ENCODE results near the gene RPL27A. TPM values are rescaled to one million over a fixed set of nuclear protein-coding genes. Genes with fewer than 3 reads are reported as not detected.

The RPL27A gene
- total RNA-seq, 1 experiment from 2014 or later = 585 TPM

DNA sequence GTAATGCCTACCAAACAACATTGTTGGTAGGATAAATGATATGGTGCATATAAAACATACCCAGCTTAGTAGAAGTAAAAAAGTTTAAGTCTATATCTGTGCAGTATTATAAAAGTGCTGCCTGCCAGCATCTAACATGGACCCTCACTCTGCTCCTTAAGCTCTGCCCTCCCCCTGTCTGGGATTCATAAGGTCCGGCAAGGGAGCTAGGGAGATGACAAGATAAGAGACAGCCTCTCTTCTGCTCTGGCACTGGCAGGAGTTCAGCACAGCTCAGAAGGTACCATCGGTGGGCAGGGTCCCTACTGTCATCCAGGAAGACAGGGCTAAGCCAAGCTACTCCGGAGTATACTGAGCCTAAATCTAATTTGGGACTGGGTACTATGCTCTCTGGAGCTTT, 42.9 kb upstream of the RPL27A start:
- Mint-ChIP-seq H3K4me3 (ENCODE audit: low read depth, unreplicated experiment) (no peak overlapping the region), H3K27me3 (ENCODE audit: unreplicated experiment) (no peaks in the 10 kb centered on the region), H3K9me3 (ENCODE audit: low read depth, unreplicated experiment) (no peaks in the 10 kb centered on the region), H3K4me1 (ENCODE audit: low read depth, unreplicated experiment) (no peaks in the 10 kb centered on the region), H3K36me3 (ENCODE audit: insufficient read depth, unreplicated experiment) (no peaks in the 10 kb centered on the region), H3K27ac (ENCODE audit: unreplicated experiment) (no peak overlapping the region)
- CTCF ChIA-PET = no interaction called here
- no TSS peak for BruUV-seq (replicated peaks)
- no peak for DNase-seq
- TF ChIP-seq, protein P1, sequence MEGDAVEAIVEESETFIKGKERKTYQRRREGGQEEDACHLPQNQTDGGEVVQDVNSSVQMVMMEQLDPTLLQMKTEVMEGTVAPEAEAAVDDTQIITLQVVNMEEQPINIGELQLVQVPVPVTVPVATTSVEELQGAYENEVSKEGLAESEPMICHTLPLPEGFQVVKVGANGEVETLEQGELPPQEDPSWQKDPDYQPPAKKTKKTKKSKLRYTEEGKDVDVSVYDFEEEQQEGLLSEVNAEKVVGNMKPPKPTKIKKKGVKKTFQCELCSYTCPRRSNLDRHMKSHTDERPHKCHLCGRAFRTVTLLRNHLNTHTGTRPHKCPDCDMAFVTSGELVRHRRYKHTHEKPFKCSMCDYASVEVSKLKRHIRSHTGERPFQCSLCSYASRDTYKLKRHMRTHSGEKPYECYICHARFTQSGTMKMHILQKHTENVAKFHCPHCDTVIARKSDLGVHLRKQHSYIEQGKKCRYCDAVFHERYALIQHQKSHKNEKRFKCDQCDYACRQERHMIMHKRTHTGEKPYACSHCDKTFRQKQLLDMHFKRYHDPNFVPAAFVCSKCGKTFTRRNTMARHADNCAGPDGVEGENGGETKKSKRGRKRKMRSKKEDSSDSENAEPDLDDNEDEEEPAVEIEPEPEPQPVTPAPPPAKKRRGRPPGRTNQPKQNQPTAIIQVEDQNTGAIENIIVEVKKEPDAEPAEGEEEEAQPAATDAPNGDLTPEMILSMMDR (IDR thresholded peaks at IDR 0.05; ENCODE audit: unreplicated experiment) = no peak
- intact Hi-C loops (cut with micrococcal nuclease; ENCODE audit: unreplicated experiment) = no loop called here

DNA sequence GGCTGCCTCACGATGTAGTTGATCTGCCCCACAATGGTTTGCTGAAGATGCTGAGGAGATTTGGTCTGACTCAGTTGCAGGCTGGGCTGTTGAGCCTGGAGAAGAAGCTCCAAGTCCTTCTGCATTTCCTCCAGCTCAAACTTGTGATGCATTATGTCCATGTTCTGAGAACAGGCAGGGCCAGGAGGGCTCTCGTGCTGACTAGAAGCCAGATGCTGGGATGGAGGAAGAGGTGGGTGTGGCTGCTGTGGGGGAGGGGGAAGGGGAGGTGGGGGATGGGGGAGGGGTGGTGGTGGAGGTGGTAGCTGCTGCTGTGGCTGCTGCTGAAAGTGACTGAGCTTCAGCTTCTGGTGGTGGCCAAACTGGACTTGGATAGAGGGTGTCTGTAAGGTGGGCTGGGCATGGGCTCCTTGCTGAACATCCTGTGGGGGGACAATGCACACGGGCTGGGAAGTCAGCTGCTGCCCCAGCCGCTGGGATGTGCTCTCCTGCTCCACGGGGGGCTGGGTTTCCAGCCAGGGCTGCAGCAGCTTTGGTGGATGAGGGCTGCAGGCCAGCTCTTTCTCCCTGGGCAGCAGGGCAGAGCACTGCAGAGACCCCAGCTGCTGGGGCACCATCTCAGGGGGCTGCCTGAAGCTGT, 42.2 kb upstream of the RPL27A start:
- intact Hi-C loops (cut with micrococcal nuclease; ENCODE audit: unreplicated experiment) = no loop called here
- no peak overlapping the region for H3K4me3 Mint-ChIP-seq (ENCODE audit: low read depth, unreplicated experiment)
- DNase-seq = no peak
- CTCF ChIA-PET = interaction anchor here (0.6 kb wide), 1 partner anchor 448 kb away, joined by 4 read pairs; no protein-coding TSS in a partner anchor
- BruUV-seq (replicated peaks) = no TSS peak
- TF ChIP-seq, protein P1 (IDR thresholded peaks at IDR 0.05; ENCODE audit: unreplicated experiment) = no peak
- no peaks in the 10 kb centered on the region for H3K27me3 Mint-ChIP-seq (ENCODE audit: unreplicated experiment)
- H3K9me3 Mint-ChIP-seq (ENCODE audit: low read depth, unreplicated experiment) = no peaks in the 10 kb centered on the region
- H3K36me3 Mint-ChIP-seq (ENCODE audit: insufficient read depth, unreplicated experiment) = no peaks in the 10 kb centered on the region
- no peaks in the 10 kb centered on the region for H3K4me1 Mint-ChIP-seq (ENCODE audit: low read depth, unreplicated experiment)
- no peak overlapping the region for H3K27ac Mint-ChIP-seq (ENCODE audit: unreplicated experiment)

DNA sequence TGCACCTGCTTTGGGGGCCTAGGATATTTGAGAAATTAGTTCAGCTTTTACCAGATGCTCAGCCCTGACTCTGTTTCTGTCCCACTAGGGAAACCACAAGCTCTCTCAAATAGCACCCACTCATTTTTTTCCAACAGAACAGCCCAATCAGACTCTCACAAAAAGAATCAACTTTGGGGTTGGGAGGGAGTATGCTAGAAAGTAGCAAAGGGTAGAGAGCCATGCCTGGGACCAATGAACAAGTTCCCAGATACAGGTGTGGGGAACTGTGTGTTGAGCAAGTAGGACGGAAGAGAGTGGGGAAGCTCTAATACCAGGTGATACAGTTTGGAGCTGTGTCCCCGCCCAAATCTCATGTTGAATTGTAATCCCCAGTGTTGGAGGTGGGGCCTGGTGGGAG, 41.3 kb upstream of the RPL27A start:
- DNase-seq = no peak
- Mint-ChIP-seq H3K36me3 (ENCODE audit: insufficient read depth, unreplicated experiment) (no peaks in the 10 kb centered on the region), H3K27ac (ENCODE audit: unreplicated experiment) (no peak overlapping the region), H3K27me3 (ENCODE audit: unreplicated experiment) (no peaks in the 10 kb centered on the region), H3K4me1 (ENCODE audit: low read depth, unreplicated experiment) (no peaks in the 10 kb centered on the region), H3K9me3 (ENCODE audit: low read depth, unreplicated experiment) (no peaks in the 10 kb centered on the region), H3K4me3 (ENCODE audit: low read depth, unreplicated experiment) (no peak overlapping the region)
- intact Hi-C loops (cut with micrococcal nuclease; ENCODE audit: unreplicated experiment) = no loop called here
- TF ChIP-seq, protein P1 (IDR thresholded peaks at IDR 0.05; ENCODE audit: unreplicated experiment) = no peak
- no TSS peak for BruUV-seq (replicated peaks)
- CTCF ChIA-PET = no interaction called here

DNA sequence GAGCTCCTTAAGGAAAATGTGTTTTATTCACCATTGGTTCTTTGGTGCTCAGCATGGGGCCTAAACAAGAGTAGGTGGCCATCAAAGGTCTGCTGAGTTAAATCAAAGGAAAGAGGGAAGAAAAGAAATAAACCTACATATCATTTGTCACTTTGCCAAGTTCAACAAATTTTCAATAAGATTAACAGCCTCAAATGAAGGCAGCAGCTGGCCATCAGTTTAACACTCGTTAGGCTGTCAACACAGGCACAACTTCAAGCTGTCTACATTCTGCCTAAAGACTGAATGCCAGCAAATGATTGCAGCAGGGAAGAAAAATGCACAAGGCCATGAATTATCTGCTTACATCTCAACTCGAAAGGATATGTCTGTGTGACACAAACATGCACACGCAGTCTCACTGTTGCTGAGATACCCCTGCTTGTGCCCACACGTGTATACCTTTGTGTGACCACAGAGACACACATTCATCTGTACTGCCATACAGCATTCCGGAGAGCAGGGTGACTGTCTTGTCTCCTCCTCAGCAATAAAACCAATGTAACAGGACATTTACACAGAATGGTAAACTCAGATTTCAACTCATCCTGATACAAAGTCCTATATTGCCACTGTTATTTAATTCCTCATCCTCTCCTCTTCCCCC, 40.3 kb upstream of the RPL27A start:
- intact Hi-C loops (cut with micrococcal nuclease; ENCODE audit: unreplicated experiment) = no loop called here
- H3K4me1 Mint-ChIP-seq (ENCODE audit: low read depth, unreplicated experiment) = no peaks in the 10 kb centered on the region
- no peak overlapping the region for H3K27ac Mint-ChIP-seq (ENCODE audit: unreplicated experiment)
- no peaks in the 10 kb centered on the region for H3K36me3 Mint-ChIP-seq (ENCODE audit: insufficient read depth, unreplicated experiment)
- TF ChIP-seq, protein P1 (IDR thresholded peaks at IDR 0.05; ENCODE audit: unreplicated experiment) = no peak
- no peaks in the 10 kb centered on the region for H3K27me3 Mint-ChIP-seq (ENCODE audit: unreplicated experiment)
- BruUV-seq (replicated peaks) = no TSS peak
- H3K9me3 Mint-ChIP-seq (ENCODE audit: low read depth, unreplicated experiment) = no peaks in the 10 kb centered on the region
- H3K4me3 Mint-ChIP-seq (ENCODE audit: low read depth, unreplicated experiment) = no peak overlapping the region
- CTCF ChIA-PET = no interaction called here
- no peak for DNase-seq
